ENCODE measurements around the gene LRRK1.

- TF ChIP-seq EP300 (IDR thresholded peaks at IDR 0.05) (no peak), CTCF (IDR thresholded peaks at IDR 0.05) (no peak), POLR2AphosphoS5 (IDR thresholded peaks at IDR 0.05) (no peak), POLR2A (IDR thresholded peaks at IDR 0.05) (no peak)
These were observed 18.9 kb upstream of the LRRK1 start for GRCh38 chr15:100900136-100900794.

Data from gastroesophageal sphincter (tissue), 3 donors.